ENCODE data around the gene MUC5AC.

- TF ChIP-seq CTCF (IDR thresholded peaks at IDR 0.05; ENCODE audit: poor library complexity, severe bottlenecking) (no peak), EZH2 (IDR thresholded peaks at IDR 0.05; ENCODE audit: borderline replicate concordance, insufficient read depth, low read length, poor library complexity, severe bottlenecking) (no peak), SMC3 (conservative IDR thresholded peaks at IDR 0.05; ENCODE audit: poor library complexity) (no peak), POLR2AphosphoS5 (IDR thresholded peaks at IDR 0.05) (no peak), TAF1 (IDR thresholded peaks at IDR 0.05; ENCODE audit: low read depth) (no peak), REST (IDR thresholded peaks at IDR 0.05; ENCODE audit: borderline replicate concordance) (no peak), RAD21 (conservative IDR thresholded peaks at IDR 0.05) (no peak), EP300 (conservative IDR thresholded peaks at IDR 0.05; ENCODE audit: poor library complexity, severe bottlenecking) (no peak)
Measured at GRCh38 chr11:1123970-1124369, 33.8 kb upstream of the MUC5AC start.
